ENCODE data around the gene PPIC.

- TF ChIP-seq CTCF (IDR thresholded peaks at IDR 0.05; ENCODE audit: low read length) (no peak), EZH2 (IDR thresholded peaks at IDR 0.05; ENCODE audit: borderline replicate concordance, low read length) (no peak)
Observed at GRCh38 chr5:122996091-122996490, 40.4 kb downstream of the PPIC start.

Data from OCI-LY1 (cell line).